Central memory CD8-positive, alpha-beta T cell (primary cell): ENCODE results near the gene PROSER1.

Experiments
- ATAC-seq: fragments of 150-1000 bp; cut with Tn5 transposase; replicated peaks from 2 replicates; pipeline ENCODE4 v1.10.0; 2022; ENCODE audit warnings: mild to moderate bottlenecking, moderate FRiP score, moderate number of reproducible peaks; ENCODE audit not compliant: poor library complexity, severe bottlenecking; ENCODE audit errors: extremely low read depth
- DNase-seq, 2 donors: peaks; one replicate each; pipeline ENCODE4 v3.0.0; 2021; ENCODE audit warnings: low spot score in 2 of 2
- H3K27ac Mint-ChIP-seq: one replicate; pipeline ENCODE4 v1.8.0; 2022; ENCODE audit warnings: low read depth, mild to moderate bottlenecking, moderate library complexity, mixed read lengths
- H3K27me3 Mint-ChIP-seq: one replicate; pipeline ENCODE4 v1.8.0; 2022; ENCODE audit warnings: mixed read lengths
- H3K36me3 Mint-ChIP-seq: one replicate; pipeline ENCODE4 v1.8.0; 2022; ENCODE audit warnings: mild to moderate bottlenecking, moderate library complexity, mixed read lengths; ENCODE audit not compliant: insufficient read depth
- H3K4me1 Mint-ChIP-seq: one replicate; pipeline ENCODE4 v1.8.0; 2022; ENCODE audit warnings: mixed read lengths
- H3K4me3 Mint-ChIP-seq: one replicate; pipeline ENCODE4 v1.8.0; 2022; ENCODE audit warnings: mild to moderate bottlenecking, moderate library complexity, mixed read lengths
- H3K9me3 Mint-ChIP-seq: one replicate; pipeline ENCODE4 v1.8.0; 2022; ENCODE audit warnings: mixed read lengths

PROSER1 gene

GRCh38 chr13:38970380-38971051, 67.4 kb downstream of the PROSER1 start:
- H3K4me1 Mint-ChIP-seq = no peaks in the 10 kb centered on the region
- H3K27me3 Mint-ChIP-seq = peaks cover 13% of the 10 kb centered on the region
- H3K36me3 Mint-ChIP-seq = no peaks in the 10 kb centered on the region
- H3K9me3 Mint-ChIP-seq = no peaks in the 10 kb centered on the region
- ATAC-seq (no peak), DNase-seq (no peak)
- H3K27ac Mint-ChIP-seq = no peak overlapping the region
- H3K4me3 Mint-ChIP-seq = no peak overlapping the region

GRCh38 chr13:38969187-38969586, 68.7 kb downstream of the PROSER1 start:
- ATAC-seq = no peak
- Mint-ChIP-seq H3K4me1 (no peaks in the 10 kb centered on the region), H3K27me3 (peaks cover 26% of the 10 kb centered on the region), H3K27ac (no peak overlapping the region), H3K9me3 (no peaks in the 10 kb centered on the region), H3K36me3 (no peaks in the 10 kb centered on the region), H3K4me3 (no peak overlapping the region)
- no peak for DNase-seq

GRCh38 chr13:38967446-38967845, 70.4 kb downstream of the PROSER1 start:
- DNase-seq = no peak
- H3K4me1 Mint-ChIP-seq = no peaks in the 10 kb centered on the region

GRCh38 chr13:38965281-38965680, 72.6 kb downstream of the PROSER1 start:
- no peak overlapping the region for H3K27ac Mint-ChIP-seq
- peaks cover 45% of the 10 kb centered on the region for H3K27me3 Mint-ChIP-seq
- no peak for DNase-seq
- ATAC-seq = no peak
- H3K9me3 Mint-ChIP-seq = no peaks in the 10 kb centered on the region
- no peaks in the 10 kb centered on the region for H3K36me3 Mint-ChIP-seq
- H3K4me1 Mint-ChIP-seq = no peaks in the 10 kb centered on the region
- H3K4me3 Mint-ChIP-seq = no peak overlapping the region

More at GRCh38 chr13:38967446-38967845, 70.4 kb downstream of the PROSER1 start:
- H3K4me3 Mint-ChIP-seq = no peak overlapping the region
- no peaks in the 10 kb centered on the region for H3K9me3 Mint-ChIP-seq
- H3K27ac Mint-ChIP-seq = no peak overlapping the region
- H3K27me3 Mint-ChIP-seq = peaks cover 32% of the 10 kb centered on the region
- ATAC-seq = no peak
- H3K36me3 Mint-ChIP-seq = no peaks in the 10 kb centered on the region

GRCh38 chr13:38960175-38960574, 77.7 kb downstream of the PROSER1 start:
- ATAC-seq (no peak), DNase-seq (no peak)
- peaks cover 2% of the 10 kb centered on the region for H3K36me3 Mint-ChIP-seq
- H3K27me3 Mint-ChIP-seq = peaks cover 42% of the 10 kb centered on the region
- no peaks in the 10 kb centered on the region for H3K4me1 Mint-ChIP-seq
- no peak overlapping the region for H3K4me3 Mint-ChIP-seq
- H3K9me3 Mint-ChIP-seq = no peaks in the 10 kb centered on the region
- no peak overlapping the region for H3K27ac Mint-ChIP-seq
